Subcutaneous abdominal adipose tissue (tissue), 5 donors: ENCODE measurements around the gene GLRA2.

Experiments used
- H3K27ac ChIP-seq: one replicate; pipeline ENCODE4 v1.7.0; 2013; ENCODE audit warnings: low read depth, mild to moderate bottlenecking, inconsistent platforms, low read length, moderate library complexity
- H3K27me3 ChIP-seq, 5 donors: one replicate each; pipeline ENCODE4 v1.7.0; 2013; ENCODE audit warnings: low read length in 5 of 5, inconsistent platforms in 1 of 5; ENCODE audit not compliant: control insufficient read depth in 5 of 5, insufficient read depth in 4 of 5
- H3K36me3 ChIP-seq, 5 donors: one replicate each; pipeline ENCODE4 v1.7.0; 2013; ENCODE audit warnings: low read length in 5 of 5; ENCODE audit not compliant: control insufficient read depth in 5 of 5, insufficient read depth in 5 of 5
- H3K4me1 ChIP-seq, 5 donors: one replicate each; pipeline ENCODE4 v1.7.0; 2013; ENCODE audit warnings: low read length in 5 of 5, mild to moderate bottlenecking in 3 of 5, moderate library complexity in 1 of 5; ENCODE audit not compliant: control insufficient read depth in 5 of 5, insufficient read depth in 5 of 5
- H3K4me3 ChIP-seq, 5 donors: one replicate each; pipeline ENCODE4 v1.7.0; 2013; ENCODE audit warnings: low read length in 5 of 5, low read depth in 1 of 5
- H3K9ac ChIP-seq, 5 donors: one replicate each; pipeline ENCODE4 v1.7.0; 2013; ENCODE audit warnings: low read length in 5 of 5, mild to moderate bottlenecking in 4 of 5, moderate library complexity in 3 of 5
- H3K9me3 ChIP-seq, 5 donors: one replicate each; pipeline ENCODE4 v1.7.0; 2013; ENCODE audit warnings: low read length in 5 of 5; ENCODE audit not compliant: control insufficient read depth in 5 of 5
- donor health status: healthy.
- donor health status: healthy.
- donor health status: healthy.
- donor health status: healthy.
- donor health status: healthy.

GLRA2 gene

DNA sequence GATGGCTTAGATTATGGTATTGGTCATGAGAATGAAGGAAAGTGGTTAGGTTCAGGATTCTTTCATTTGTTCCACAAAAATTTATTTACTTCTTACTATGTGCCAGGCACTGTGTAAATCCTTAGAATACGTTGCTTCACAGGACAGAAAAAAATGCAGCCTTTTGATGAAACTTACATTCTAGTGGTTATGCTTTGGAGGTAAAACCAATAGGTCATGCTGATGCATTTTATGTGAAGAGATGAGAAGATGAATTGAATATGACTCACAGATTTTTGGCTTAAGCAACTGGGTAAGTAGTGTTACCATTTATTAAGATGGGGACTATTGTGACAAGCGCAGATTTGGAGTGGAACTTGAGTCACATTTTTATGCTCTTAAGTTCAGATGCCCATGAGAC, 165.3 kb downstream of the GLRA2 start:
- Histone ChIP-seq H3K36me3 (no peaks in the 10 kb centered on the region), H3K27ac (no peak overlapping the region), H3K9me3 (no peaks in the 10 kb centered on the region), H3K4me1 (no peaks in the 10 kb centered on the region), H3K9ac (no peak overlapping the region), H3K4me3 (no peak overlapping the region), H3K27me3 (peaks cover 0 to 8% (median 0%) of the 10 kb centered on the region in 5 donors)

GRCh38 chrX:14697451-14697850, 168.1 kb downstream of the GLRA2 start:
- H3K27ac ChIP-seq = no peak overlapping the region
- H3K9ac ChIP-seq = no peak overlapping the region
- peaks cover 0 to 4% (median 0%) of the 10 kb centered on the region in 5 donors for H3K27me3 ChIP-seq
- no peak overlapping the region for H3K4me3 ChIP-seq
- H3K4me1 ChIP-seq = no peaks in the 10 kb centered on the region
- H3K36me3 ChIP-seq = no peaks in the 10 kb centered on the region
- no peaks in the 10 kb centered on the region for H3K9me3 ChIP-seq

- Histone ChIP-seq H3K27me3 (peaks cover 0 to 9% (median 4%) of the 10 kb centered on the region in 5 donors), H3K36me3 (no peaks in the 10 kb centered on the region), H3K4me1 (no peaks in the 10 kb centered on the region), H3K9me3 (no peaks in the 10 kb centered on the region), H3K9ac (no peak overlapping the region), H3K27ac (no peak overlapping the region), H3K4me3 (no peak overlapping the region)
These were observed 169.5 kb downstream of the GLRA2 start for GRCh38 chrX:14698790-14699189.

GRCh38 chrX:14700982-14701381, 171.6 kb downstream of the GLRA2 start:
- H3K9ac ChIP-seq = no peak overlapping the region
- H3K36me3 ChIP-seq = no peaks in the 10 kb centered on the region
- peaks cover 0 to 10% (median 4%) of the 10 kb centered on the region in 5 donors for H3K27me3 ChIP-seq
- H3K27ac ChIP-seq = no peak overlapping the region
- H3K9me3 ChIP-seq = no peaks in the 10 kb centered on the region
- no peak overlapping the region for H3K4me3 ChIP-seq
- H3K4me1 ChIP-seq = no peaks in the 10 kb centered on the region

- H3K9ac ChIP-seq = no peak overlapping the region
- H3K27me3 ChIP-seq = peaks cover 0 to 10% (median 4%) of the 10 kb centered on the region in 5 donors
- H3K36me3 ChIP-seq = no peaks in the 10 kb centered on the region
- no peak overlapping the region for H3K4me3 ChIP-seq
- H3K9me3 ChIP-seq = no peaks in the 10 kb centered on the region
- no peak overlapping the region for H3K27ac ChIP-seq
- H3K4me1 ChIP-seq = no peaks in the 10 kb centered on the region
These were observed 172.8 kb downstream of the GLRA2 start for GRCh38 chrX:14702145-14702544.

DNA sequence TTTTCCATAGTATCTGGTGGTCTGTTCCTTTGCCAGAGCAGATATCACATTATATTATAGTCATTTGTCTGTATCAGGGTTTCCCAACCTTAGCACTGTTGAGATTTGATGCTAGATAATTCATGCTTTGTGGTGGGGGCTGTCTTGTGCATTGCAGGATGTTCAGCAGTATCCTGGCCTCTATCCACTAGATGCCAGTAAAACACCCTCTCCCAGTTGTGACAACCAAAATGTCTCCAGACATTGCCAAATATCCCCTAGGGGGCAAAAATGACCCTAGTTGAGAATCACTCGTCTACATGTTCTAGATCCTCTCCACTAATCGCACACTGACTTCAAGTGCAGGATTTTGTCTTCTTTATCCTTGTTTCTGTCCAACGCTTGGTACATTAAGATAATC, 182.8 kb downstream of the GLRA2 start:
- Histone ChIP-seq H3K4me1 (no peaks in the 10 kb centered on the region), H3K36me3 (no peaks in the 10 kb centered on the region), H3K27ac (no peak overlapping the region), H3K27me3 (peaks cover 0 to 5% (median 1%) of the 10 kb centered on the region in 5 donors), H3K4me3 (no peak overlapping the region), H3K9ac (no peak overlapping the region), H3K9me3 (no peaks in the 10 kb centered on the region)

DNA sequence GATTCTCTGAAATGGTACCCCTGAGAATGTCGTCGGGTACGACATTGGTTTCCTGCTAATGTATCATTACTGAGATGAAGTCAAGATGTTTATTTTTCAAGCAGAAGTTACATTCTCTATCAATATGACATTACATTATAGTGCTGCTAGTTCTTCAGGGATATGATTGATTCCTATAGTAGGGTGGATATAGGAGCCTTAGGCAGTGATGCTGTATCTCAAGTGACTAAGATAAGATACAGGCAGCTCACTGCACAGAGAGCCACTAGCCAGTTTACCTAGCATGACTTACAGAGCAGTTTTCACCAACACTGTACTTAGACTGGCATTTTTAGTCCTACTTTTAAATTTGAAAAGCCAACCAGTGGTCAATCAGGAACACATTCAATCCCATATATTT, 188.6 kb downstream of the GLRA2 start:
- H3K36me3 ChIP-seq = no peaks in the 10 kb centered on the region
- H3K9ac ChIP-seq = no peak overlapping the region
- no peaks in the 10 kb centered on the region for H3K4me1 ChIP-seq
- H3K4me3 ChIP-seq = no peak overlapping the region
- H3K27ac ChIP-seq = no peak overlapping the region
- H3K27me3 ChIP-seq = peaks cover 0 to 4% (median 0%) of the 10 kb centered on the region in 5 donors
- no peaks in the 10 kb centered on the region for H3K9me3 ChIP-seq

- H3K27ac ChIP-seq = no peak overlapping the region
- no peaks in the 10 kb centered on the region for H3K4me1 ChIP-seq
- no peaks in the 10 kb centered on the region for H3K9me3 ChIP-seq
- no peaks in the 10 kb centered on the region for H3K36me3 ChIP-seq
- H3K27me3 ChIP-seq = peaks cover 0 to 4% (median 0%) of the 10 kb centered on the region in 5 donors
- H3K4me3 ChIP-seq = no peak overlapping the region
- H3K9ac ChIP-seq = no peak overlapping the region
These were observed 189.1 kb downstream of the GLRA2 start for GRCh38 chrX:14718403-14718802.

- H3K4me3 ChIP-seq = no peak overlapping the region
- no peaks in the 10 kb centered on the region for H3K36me3 ChIP-seq
- no peak overlapping the region for H3K9ac ChIP-seq
- no peak overlapping the region for H3K27ac ChIP-seq
- H3K27me3 ChIP-seq = no peaks in the 10 kb centered on the region
- H3K9me3 ChIP-seq = no peaks in the 10 kb centered on the region
- H3K4me1 ChIP-seq = no peaks in the 10 kb centered on the region
These were observed 199.7 kb downstream of the GLRA2 start for GRCh38 chrX:14729058-14729457.

DNA sequence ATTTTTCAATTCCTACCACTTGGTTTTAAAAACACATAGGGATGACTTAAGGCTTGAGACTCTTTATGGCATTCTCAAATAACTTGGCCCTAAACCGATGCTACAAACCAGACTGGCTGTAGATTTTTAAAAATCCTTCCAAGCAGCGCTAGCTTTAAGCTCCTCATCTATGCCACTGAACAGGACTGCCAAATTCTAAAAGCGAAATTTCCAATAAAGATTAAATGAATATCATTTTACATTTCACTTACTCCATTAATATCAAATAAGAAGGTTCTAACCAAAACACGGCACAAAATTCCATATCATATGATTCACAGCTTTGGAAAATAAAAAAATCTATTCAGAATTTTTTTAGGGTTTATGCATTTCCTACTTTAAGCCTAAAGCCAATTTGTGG, 209.3 kb downstream of the GLRA2 start:
- no peaks in the 10 kb centered on the region for H3K4me1 ChIP-seq
- H3K27ac ChIP-seq = no peak overlapping the region
- H3K9me3 ChIP-seq = peaks cover 0 to 2% (median 0%) of the 10 kb centered on the region in 5 donors
- no peak overlapping the region for H3K9ac ChIP-seq
- H3K27me3 ChIP-seq = peaks cover 0 to 4% (median 0%) of the 10 kb centered on the region in 5 donors
- no peak overlapping the region for H3K4me3 ChIP-seq
- H3K36me3 ChIP-seq = no peaks in the 10 kb centered on the region

- Histone ChIP-seq H3K4me1 (no peaks in the 10 kb centered on the region), H3K27me3 (no peaks in the 10 kb centered on the region), H3K9me3 (peaks cover 0 to 7% (median 3%) of the 10 kb centered on the region in 5 donors), H3K36me3 (no peaks in the 10 kb centered on the region), H3K9ac (no peak overlapping the region), H3K27ac (no peak overlapping the region), H3K4me3 (no peak overlapping the region)
These were observed 224.1 kb downstream of the GLRA2 start for GRCh38 chrX:14753441-14753840.
